Keratinocyte (primary cell): ENCODE results near the gene HOXC12. TPM values are rescaled to one million over a fixed set of nuclear protein-coding genes. Genes with fewer than 3 reads are reported as not detected.

ENCODE experiments used
- DNase-seq: peaks from one replicate; pipeline ENCODE4 v3.0.0-alpha.2; 2011; ENCODE audit warnings: low read depth, missing footprints, low spot score
- FAIRE-seq: peaks from 2 replicates; lab custom pipeline; 2011; peaks lifted over from hg19 to GRCh38; lab: Jason Lieb, UNC
- H2AFZ ChIP-seq: 2 replicates; pipeline ENCODE4 v1.6.0; 2012; ENCODE audit warnings: low read length, control low read depth, inconsistent platforms; ENCODE audit not compliant: control insufficient read depth
- H3K27ac ChIP-seq: 2 replicates; pipeline ENCODE4 v1.5.1; 2011; ENCODE audit warnings: low read length; ENCODE audit not compliant: control insufficient read depth, insufficient read depth
- H3K27me3 ChIP-seq: 3 replicates; pipeline ENCODE4 v1.6.0; 2011; ENCODE audit warnings: low read length; ENCODE audit not compliant: control insufficient read depth, insufficient read depth; ENCODE audit errors: extremely low read depth
- H3K36me3 ChIP-seq, 2 experiments: 2 replicates in 1 of 2; 3 replicates in 1 of 2; pipeline ENCODE4 v1.5.1; 2011; ENCODE audit warnings: low read length in 2 of 2, mild to moderate bottlenecking in 1 of 2; ENCODE audit not compliant: control insufficient read depth in 2 of 2, insufficient read depth in 2 of 2; ENCODE audit errors: extremely low read depth in 1 of 2
- H3K4me1 ChIP-seq: 3 replicates; pipeline ENCODE4 v1.5.1; 2011; ENCODE audit warnings: low read length; ENCODE audit not compliant: control insufficient read depth, insufficient read depth; ENCODE audit errors: extremely low read depth
- H3K4me2 ChIP-seq: 3 replicates; pipeline ENCODE4 v1.6.0; 2011; ENCODE audit warnings: low read depth, low read length; ENCODE audit not compliant: control insufficient read depth, insufficient read depth; ENCODE audit errors: extremely low read depth
- H3K4me3 ChIP-seq, 3 experiments: fragments of 200-600 bp in 1 of 3; sonication (generic) in 1 of 3; 2 replicates in 2 of 3; 3 replicates in 1 of 3; pipeline ENCODE4 v1.5.1; 2011 to 2016; ENCODE audit warnings: low read length in 3 of 3, mild to moderate bottlenecking in 3 of 3, control low read depth in 2 of 3, inconsistent platforms in 1 of 3, low read depth in 1 of 3, mixed read lengths in 1 of 3, mixed run types in 1 of 3, moderate library complexity in 1 of 3; ENCODE audit not compliant: control insufficient read depth in 2 of 3, insufficient read depth in 2 of 3; ENCODE audit errors: extremely low read depth in 1 of 3
- H3K79me2 ChIP-seq: 2 replicates; pipeline ENCODE4 v1.6.0; 2012; ENCODE audit warnings: low read length; ENCODE audit not compliant: control insufficient read depth, insufficient read depth
- H3K9ac ChIP-seq: 3 replicates; pipeline ENCODE4 v1.6.0; 2011; ENCODE audit warnings: low read length; ENCODE audit not compliant: control insufficient read depth, insufficient read depth; ENCODE audit errors: extremely low read depth
- H3K9me1 ChIP-seq: 3 replicates; pipeline ENCODE4 v1.6.0; 2011; ENCODE audit warnings: low read length; ENCODE audit not compliant: control insufficient read depth, insufficient read depth; ENCODE audit errors: extremely low read depth
- H3K9me3 ChIP-seq: 2 replicates; pipeline ENCODE4 v1.5.1; 2012; ENCODE audit warnings: low read depth, low read length; ENCODE audit not compliant: control insufficient read depth
- H4K20me1 ChIP-seq: 3 replicates; pipeline ENCODE4 v1.6.0; 2011; ENCODE audit warnings: low read length; ENCODE audit not compliant: control insufficient read depth, insufficient read depth; ENCODE audit errors: extremely low read depth
- EZH2 ChIP-seq: IDR thresholded peaks from one replicate; pipeline ENCODE4 v1.6.1; 2012; ENCODE audit warnings: inconsistent platforms, mild to moderate bottlenecking, low read length, moderate library complexity
- dilution Hi-C: fragments of 300-500 bp; cut with MboI; formaldehyde crosslinking; loops from one replicate; pipeline ENCODE4 v1.7.0; 2020; ENCODE audit warnings: low sequenced_read_pairs; ENCODE audit not compliant: extremely low pct_ligation_motif_present
- polyA plus RNA-seq, 5 experiments: library from polyadenylated mRNA; depleted of rRNA in 3 of 5; stranded (reverse) in 3 of 5; stranded (forward) in 1 of 5; unstranded in 1 of 5; fragments of >200 nt; gene quantifications; 1 replicate in 1 of 5; 2 replicates in 3 of 5; 3 replicates in 1 of 5; pipeline versions ENCODE4 v1.2.1 to v1.2.3, GENCODE V29; 2011 to 2012; ENCODE audit warnings: missing spikeins in 2 of 5, low read depth in 1 of 5, low replicate concordance in 1 of 5
- TF ChIP-seq, protein P1 (sequence below), 3 experiments: IDR thresholded peaks in 1 of 3; conservative IDR thresholded peaks in 1 of 3; optimal IDR thresholded peaks in 1 of 3; 2 replicates in 2 of 3; 3 replicates in 1 of 3; pipeline versions ENCODE3 to v1.5.1; 2011; ENCODE audit warnings: low read length in 3 of 3, mild to moderate bottlenecking in 3 of 3, moderate library complexity in 2 of 3, control low read depth in 1 of 3, inconsistent platforms in 1 of 3; ENCODE audit not compliant: insufficient read depth in 2 of 3; ENCODE audit errors: extremely low read depth in 1 of 3

The HOXC12 gene
- polyA plus RNA-seq, 1 donor (not counting 4 experiments of a cell fraction or from before 2014, with no cell fraction given): 0.47 TPM

DNA sequence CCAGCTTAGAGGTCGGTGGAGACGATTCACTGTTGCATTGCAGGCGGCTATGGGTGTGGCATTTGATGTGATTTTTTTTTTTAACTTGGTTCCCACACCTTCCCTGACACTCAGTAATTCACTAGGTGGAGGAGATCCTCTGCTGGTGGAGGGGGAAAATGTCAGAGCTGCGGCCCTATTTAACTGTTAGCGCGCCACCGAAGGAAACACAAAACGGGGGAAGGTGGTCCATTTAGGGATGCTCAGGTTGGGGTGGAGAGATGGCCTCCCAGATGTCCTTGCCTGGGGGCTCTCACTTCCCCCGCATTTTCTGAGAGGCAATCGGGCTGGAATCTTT, 4.3 kb upstream of the HOXC12 start:
- Histone ChIP-seq H3K79me2 (no peaks in the 10 kb centered on the region), H3K27me3 (peaks cover 57% of the 10 kb centered on the region), H4K20me1 (no peaks in the 10 kb centered on the region), H2AFZ (no peak overlapping the region), H3K27ac (no peak overlapping the region), H3K9me3 (no peaks in the 10 kb centered on the region), H3K9ac (no peak overlapping the region), H3K4me3 (no peak overlapping the region), H3K9me1 (peaks cover 2% of the 10 kb centered on the region), H3K4me2 (peak overlapping the region; percentile 45), H3K4me1 (peaks cover 28% of the 10 kb centered on the region), H3K36me3 (peaks cover 4 to 7% of the 10 kb centered on the region in 2 experiments)
- DNase-seq (no peak), FAIRE-seq (peak; percentile 23)
- dilution Hi-C loops: no loop called here
- TF ChIP-seq, protein P1, sequence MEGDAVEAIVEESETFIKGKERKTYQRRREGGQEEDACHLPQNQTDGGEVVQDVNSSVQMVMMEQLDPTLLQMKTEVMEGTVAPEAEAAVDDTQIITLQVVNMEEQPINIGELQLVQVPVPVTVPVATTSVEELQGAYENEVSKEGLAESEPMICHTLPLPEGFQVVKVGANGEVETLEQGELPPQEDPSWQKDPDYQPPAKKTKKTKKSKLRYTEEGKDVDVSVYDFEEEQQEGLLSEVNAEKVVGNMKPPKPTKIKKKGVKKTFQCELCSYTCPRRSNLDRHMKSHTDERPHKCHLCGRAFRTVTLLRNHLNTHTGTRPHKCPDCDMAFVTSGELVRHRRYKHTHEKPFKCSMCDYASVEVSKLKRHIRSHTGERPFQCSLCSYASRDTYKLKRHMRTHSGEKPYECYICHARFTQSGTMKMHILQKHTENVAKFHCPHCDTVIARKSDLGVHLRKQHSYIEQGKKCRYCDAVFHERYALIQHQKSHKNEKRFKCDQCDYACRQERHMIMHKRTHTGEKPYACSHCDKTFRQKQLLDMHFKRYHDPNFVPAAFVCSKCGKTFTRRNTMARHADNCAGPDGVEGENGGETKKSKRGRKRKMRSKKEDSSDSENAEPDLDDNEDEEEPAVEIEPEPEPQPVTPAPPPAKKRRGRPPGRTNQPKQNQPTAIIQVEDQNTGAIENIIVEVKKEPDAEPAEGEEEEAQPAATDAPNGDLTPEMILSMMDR (optimal IDR thresholded peaks at IDR 0.05 in 1 of 3, IDR thresholded peaks at IDR 0.05 in 1 of 3, conservative IDR thresholded peaks at IDR 0.05 in 1 of 3; ENCODE audit: extremely low read depth in 1 of 3, insufficient read depth in 2 of 3, low read length in 3 of 3): peak; percentile 50 to 69 (median 66)
- no peak for TF ChIP-seq EZH2

DNA sequence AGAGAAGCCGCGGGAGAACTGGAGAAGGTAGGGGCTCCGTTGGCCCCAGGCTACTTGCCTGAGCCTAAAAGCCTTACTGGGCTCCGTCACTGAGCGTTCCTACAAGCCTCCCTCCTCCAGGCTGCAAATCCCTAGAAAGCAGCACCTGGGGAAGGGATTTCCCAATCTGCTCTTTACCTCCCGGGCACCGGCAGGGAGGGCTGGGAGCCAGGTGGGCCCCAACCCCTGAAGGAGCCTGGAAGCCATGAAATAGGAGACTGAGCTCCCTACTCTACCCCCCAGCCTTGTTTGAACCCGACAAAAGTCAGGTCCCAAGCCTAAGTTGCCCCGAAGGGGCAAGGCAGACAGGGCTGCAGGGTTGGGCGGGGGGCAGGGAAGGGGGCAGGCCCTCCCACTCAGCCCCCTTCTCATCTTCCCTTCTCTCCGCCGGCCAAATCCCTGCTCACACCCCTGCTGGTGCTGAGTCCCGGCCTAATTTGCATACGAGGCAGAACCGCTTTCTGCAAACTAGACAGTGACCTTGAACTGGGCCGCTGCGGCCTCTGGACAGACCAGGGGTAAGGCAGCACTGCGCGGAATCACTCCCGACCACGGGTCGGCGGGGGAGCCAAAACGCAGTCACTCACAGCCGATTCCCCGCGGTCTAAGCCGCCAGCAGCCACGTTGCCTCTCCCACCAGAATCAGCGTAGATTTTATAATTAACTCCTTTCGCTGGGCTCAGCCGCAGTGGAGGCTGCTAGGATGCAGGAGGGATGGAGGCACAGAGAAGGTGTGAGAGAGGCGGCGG, 3.7 kb upstream of the HOXC12 start:
- Histone ChIP-seq H3K79me2 (no peaks in the 10 kb centered on the region), H2AFZ (no peak overlapping the region), H4K20me1 (no peaks in the 10 kb centered on the region), H3K9me3 (no peaks in the 10 kb centered on the region), H3K9me1 (peaks cover 2% of the 10 kb centered on the region), H3K36me3 (peaks cover 0 to 4% of the 10 kb centered on the region in 2 experiments), H3K27ac (no peak overlapping the region), H3K27me3 (peaks cover 62% of the 10 kb centered on the region), H3K4me2 (no peak overlapping the region), H3K4me3 (no peak overlapping the region), H3K4me1 (peaks cover 34% of the 10 kb centered on the region), H3K9ac (no peak overlapping the region)
- no peak for FAIRE-seq
- DNase-seq: no peak
- dilution Hi-C loops: no loop called here
- TF ChIP-seq EZH2: peak; percentile 82
- TF ChIP-seq, protein P1 (optimal IDR thresholded peaks at IDR 0.05 in 1 of 3, IDR thresholded peaks at IDR 0.05 in 1 of 3, conservative IDR thresholded peaks at IDR 0.05 in 1 of 3; ENCODE audit: extremely low read depth in 1 of 3, insufficient read depth in 2 of 3, low read length in 3 of 3): no peak
